ENCODE data around the gene HDHD3.

- TF ChIP-seq EZH2 (IDR thresholded peaks at IDR 0.05; ENCODE audit: low read length) = no peak
- TF ChIP-seq CTCF (optimal IDR thresholded peaks at IDR 0.05 in 1 of 3, IDR thresholded peaks at IDR 0.05 in 1 of 3, conservative IDR thresholded peaks at IDR 0.05 in 1 of 3; ENCODE audit: extremely low read depth in 1 of 3, insufficient read depth in 2 of 3, low read length in 3 of 3) = no peak
Measured at GRCh38 chr9:113337714-113338113, 39.1 kb downstream of the HDHD3 start.
